Right renal pelvis (tissue), 4 donors: ENCODE results near the gene PPP3CA. TPM values are rescaled to one million over a fixed set of nuclear protein-coding genes. Genes with fewer than 3 reads are reported as not detected.
"Not testable (repeated sequence)": the region's sequence is repeated elsewhere in the genome, so short reads cannot be mapped to it uniquely, and the experiment has no call there.

Source experiments
- DNase-seq, 4 donors: peaks; one replicate each; pipeline ENCODE4 v3.0.0-alpha.2; 2013; ENCODE audit warnings: low read depth in 4 of 4, low spot score in 3 of 4, missing footprints in 1 of 4
- polyA plus RNA-seq, 4 donors: library from polyadenylated mRNA; unstranded; fragments of 120-200 nt; gene quantifications; one replicate each; pipeline ENCODE4 v1.2.1, GENCODE V29; 2013; ENCODE audit not compliant: insufficient read length in 4 of 4

The PPP3CA gene
- polyA plus RNA-seq, 4 donors = 38.4 to 51.1 (median 45.5) TPM

DNA sequence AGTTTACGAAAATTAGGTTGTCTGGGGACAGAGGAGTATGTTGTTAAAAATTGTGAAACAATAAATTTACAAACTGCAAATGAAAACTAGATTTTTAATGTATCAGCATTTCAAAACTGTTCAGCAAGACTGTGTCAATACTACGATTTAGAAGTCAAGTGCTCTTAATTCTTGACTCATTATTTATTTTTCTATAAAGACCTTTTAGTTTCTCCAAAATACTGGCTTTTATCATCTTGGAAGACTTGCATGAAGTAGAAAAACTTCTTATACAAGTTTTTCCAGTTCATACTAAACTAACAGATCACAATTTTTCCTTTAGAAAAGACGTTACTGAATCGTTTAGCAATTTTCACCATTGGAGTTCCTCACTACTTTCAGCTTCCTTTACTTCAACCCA is 231.4 kb downstream of the PPP3CA start:
- DNase-seq = no peak

DNA sequence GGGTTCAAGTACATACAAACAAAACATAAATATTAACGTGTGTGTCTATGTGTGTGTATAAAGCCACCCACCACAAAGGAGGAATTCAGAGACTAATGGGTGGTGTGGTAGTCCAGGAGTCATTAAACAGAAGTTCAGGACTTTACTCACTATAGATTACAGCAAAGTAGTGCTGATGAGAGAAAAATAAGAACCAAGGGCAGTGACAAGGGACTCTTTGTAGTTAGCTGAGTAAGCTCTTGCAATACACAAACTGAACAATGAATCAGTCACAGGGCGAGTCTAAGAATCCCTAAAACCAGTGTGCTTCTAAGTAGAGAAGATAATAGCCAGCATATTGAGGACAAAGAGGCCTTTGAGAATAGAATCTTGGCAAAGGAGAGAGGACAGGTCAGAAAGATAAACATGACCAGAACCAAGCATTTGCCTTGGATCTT is 232.4 kb downstream of the PPP3CA start:
- DNase-seq = no peak

DNA sequence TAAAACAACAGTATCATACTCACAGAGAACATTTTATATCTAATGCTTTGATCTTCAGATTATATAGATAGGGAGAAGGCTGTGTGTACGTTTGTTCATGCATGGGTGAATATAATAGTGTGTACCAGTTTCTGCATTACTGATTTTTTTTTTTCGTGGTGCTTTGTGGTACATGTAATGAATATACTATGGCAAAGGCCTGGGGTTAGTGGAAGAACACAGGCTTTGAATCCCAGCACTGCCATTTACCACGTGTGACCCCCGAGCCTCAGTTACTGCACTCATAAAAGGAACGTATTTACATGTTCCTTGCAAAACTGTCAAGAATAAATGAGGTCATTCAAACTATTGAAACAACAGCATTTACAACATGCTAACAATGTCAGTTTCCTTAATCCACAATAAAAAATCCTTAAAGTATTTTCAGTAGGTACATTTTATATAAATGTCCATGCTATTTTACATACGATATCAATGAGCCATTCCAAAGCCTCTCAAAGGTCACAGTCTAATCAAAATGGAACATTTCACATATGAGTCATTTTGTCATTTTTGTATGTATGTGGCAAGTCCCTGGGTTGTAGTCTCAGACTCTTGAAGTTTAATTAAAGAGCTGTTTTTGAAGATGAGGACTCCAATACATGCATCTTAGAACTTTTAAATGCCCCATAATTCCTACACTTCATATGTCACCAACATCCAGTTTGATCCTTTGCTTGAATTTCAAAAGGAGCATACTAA is 242.8 kb downstream of the PPP3CA start:
- no peak for DNase-seq

DNA sequence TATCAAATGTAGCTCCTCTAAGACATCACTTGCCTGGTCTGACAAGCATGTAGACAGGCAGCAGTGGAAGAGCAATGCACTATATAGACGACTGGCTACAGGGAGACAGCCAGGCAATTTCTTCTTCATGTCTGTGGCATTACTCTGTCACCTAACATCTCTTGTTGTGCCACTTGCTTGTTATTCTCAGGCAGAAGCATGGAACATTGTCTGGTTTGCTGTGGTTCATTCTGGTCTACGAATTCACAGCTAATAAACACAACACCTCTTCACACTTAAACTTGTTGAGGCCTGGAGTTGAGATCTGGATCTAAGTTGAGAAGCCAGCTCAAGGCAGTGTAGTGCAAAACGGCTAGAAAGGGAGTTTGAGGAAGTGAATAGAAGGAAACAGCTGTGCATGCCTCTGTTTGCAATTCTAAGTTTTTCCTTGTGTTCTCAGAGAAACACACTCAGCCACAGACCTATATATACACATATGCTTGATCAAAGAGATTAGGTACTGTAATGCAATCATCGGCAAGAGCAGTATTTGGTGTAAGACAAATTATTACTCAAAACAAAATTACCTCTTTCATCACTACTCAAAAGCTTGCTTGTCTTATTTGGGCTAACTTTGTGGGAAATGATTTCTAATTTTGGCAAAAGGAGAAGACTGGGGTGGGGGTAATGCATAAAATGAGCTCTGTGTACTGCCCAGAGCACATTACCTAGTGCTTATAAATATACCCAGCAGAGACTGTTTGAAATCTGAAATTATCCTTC is 243.8 kb downstream of the PPP3CA start:
- no peak for DNase-seq

DNA sequence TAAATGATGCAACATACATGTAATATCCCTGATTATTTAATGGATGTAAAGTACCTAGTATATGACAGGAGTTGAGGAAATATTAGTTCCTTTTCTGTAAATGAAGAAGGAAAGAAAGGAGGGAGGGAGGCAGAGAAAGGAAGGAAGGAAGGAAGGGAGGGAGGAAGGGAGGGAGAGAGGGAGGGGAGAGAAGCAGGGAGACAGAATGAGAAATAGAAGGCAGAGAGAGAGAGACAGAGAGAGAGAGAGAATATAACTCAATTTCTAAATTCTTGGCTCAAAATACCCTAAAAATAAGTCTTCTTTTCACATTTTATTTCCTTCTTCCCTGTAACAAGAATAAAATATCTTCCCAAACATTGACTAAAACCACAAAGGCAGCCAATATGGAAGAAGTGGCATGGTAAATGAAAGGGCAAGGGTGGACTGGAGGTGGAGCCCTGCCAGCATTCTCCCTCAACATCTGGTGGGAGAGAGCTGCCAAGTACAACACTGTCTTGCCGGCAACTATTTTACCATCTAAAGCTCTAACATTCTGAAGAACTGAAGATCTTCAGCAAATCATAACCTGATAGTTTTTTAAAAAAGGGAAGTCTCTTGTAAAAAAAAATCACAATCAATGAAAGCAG is 245.1 kb downstream of the PPP3CA start:
- no peak for DNase-seq

DNA sequence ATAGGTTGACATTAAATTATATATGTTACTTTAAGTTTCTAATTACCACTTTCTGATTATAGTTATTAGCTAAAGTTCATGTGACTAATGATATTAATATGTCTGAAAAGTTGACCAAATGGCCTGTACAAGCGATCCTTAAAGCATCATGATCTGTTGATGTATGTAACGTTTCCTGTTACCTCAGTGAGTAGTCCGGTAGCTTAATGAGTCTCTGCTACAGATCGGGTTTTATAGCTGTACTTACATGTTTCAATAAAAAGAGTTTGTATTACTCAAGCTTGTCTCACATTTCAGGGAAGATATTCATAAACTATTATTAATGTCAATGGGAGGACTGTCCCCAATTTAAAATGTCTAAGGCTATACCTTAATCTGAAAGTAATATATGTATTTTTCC is 246.3 kb downstream of the PPP3CA start:
- no peak for DNase-seq

DNA sequence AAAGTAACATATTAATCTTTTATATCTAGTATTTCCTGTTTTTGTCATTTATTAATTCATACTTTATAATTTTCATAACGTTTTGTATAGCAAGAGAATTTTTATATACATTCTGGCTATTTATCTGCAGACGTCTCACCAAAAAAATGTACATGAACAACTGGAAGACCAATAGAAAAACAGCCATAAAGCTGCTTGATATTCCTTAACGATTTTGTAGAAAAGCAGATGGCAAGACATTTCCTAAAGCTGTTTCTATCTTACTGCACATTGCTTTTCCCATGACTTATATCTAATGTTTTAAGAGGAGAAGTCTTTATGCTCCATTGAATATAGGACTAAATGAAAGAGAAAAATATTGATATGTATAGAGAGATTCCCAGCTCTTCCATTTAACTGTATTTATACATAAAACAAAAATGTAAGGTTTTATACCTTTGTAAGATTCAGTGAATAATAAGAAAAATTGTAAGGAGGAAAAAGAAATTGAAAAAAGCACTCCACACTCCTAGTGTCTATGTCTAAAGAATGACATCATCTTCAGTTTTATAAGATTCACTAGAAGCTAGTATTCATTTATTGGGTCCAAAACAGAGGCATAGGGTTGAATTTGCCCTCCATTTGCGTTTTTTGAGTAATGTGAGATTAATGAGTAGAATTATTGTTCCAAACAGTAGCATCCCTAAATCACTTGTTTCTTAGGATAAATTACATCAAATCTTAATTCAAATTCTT is 248.5 kb downstream of the PPP3CA start:
- DNase-seq = no peak

DNA sequence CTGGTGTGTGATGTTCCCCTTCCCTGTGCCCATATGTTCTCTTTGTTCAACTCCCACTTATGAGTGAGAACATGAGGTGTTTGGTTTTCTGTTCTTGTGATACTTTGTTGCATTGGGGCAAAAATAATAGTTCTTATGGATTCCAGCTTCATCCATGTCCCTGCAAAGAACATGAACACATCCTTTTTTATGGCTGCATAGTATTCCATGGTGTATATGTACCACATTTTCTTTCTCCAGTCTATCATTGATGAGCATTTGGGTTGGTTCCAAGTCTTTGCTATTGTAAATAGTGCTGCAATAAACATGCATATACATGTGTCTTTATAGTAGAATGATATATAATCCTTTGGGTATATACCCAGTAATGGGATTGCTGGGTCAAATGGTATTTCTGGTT is 254.7 kb downstream of the PPP3CA start:
- not testable (repeated sequence) for DNase-seq

DNA sequence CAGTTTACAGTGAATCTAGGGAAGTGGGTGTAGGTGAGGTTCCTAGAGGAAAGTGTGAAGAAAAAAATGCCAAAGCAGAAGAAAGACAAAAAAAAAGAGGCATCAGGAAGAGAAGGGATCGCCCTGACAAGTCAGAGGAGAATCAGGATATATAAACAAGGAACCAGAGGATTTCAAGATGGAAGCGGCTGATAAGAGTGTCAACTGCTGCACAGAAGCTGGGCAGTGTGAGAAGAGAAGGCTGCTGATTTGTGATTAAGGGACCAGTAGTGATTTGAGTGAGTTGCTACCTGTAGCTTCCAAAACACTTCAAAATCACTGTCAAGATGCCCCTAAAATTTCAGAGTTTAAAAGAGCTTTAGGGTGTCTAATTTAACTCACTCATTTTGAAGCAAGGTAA is 258.2 kb downstream of the PPP3CA start:
- no peak for DNase-seq

DNA sequence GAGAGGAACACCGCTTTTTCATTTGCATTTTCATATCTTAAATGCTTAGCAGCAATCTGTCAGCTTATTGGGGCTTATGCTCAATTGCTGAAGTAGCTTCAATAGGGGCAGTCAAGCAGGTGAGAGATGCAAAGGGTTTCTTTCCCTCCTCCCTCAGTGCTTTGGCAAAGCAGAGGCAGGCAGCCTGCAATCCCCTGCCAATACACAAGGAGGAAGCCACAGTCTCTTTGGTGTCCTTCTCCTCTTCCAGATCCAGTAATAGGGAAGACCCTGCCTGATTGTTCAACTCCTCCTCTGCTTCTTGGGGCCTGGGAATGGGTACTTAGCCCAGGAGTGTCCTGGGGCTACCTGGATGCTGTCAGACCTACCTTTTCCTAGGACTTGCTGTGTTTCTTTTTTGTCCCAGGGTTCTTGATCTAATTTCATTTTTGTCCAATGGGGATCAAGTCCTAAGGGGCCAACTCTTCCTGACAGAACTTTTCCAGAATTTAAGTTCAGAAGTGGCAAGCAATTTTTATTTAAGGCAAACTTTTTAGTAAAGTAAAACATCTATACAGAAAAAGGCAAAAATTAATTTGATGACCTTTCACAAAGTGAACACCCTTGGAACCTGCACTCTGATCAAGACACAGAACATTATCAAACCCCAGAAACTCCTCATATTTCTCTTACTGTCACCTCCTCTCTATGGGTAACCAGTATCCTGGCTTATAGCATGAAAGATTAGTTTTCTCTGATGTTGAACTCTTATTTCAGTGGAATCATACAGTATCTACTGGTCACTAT is 260.3 kb downstream of the PPP3CA start:
- no peak for DNase-seq

DNA sequence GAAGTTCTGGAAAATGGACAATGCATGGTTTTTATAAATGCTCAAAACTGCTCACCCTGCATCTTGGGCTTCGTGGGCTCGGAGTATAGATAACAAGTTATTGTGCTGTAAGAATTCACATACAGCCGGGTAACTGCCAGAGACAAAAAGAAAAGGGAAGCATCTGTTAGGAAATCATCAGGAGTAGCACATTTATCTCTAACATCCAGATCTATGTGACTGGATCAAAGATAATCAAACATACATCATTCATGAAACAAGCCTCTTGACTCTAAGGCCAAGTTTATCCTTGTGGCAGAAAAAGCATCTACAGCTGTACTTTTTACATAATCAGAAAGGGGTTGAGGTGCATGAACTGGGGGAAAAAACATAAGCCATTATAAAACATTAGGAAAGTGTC is 264.2 kb downstream of the PPP3CA start:
- no peak for DNase-seq

DNA sequence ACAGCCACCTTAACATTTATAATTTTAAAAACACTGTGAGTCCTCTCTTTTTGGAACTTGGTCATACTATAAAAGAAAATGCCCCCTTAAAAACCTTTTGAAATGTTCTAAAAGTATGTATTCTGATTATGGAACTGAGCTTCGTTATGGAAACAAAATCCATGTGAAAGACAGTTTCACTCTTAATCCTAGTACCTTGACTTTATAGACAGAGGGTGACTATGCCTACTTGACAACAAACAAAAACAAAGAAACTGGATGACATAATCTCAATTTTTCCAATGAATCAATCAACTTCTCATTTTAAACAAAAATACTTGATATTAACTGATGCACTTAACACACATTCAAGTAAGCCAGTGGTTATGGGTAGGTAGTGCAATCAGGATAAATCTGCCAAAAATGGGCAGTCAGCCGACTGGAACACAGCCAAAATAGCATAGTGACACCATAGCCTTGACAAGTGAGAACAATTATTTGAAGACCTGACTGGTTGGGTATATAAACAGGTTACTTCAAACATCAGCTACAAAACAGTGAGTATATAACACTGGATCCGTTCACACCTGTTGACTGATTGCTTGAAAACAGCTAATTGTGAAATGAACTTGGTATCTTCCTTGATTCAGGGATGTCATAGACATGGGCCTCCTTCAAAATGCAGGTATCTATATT is 265.5 kb downstream of the PPP3CA start:
- no peak for DNase-seq

DNA sequence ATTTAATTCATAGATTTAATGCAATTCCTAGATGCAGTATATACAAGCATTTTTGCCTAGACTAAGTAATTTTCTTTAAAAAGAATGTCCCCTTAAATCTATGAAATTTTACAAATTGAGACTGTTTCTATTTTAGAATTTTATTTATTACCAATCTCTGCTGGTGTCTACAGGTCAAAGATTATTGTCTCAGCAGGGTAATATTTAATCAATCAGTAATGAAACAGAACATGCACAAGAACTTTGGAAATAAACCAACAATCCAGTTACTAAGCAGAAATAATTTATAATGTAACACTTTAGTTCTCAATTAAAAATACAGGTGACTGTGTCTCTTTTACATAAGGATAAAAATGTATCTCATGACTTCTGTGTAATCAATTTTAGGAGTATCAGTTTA is 266.2 kb downstream of the PPP3CA start:
- no peak for DNase-seq

DNA sequence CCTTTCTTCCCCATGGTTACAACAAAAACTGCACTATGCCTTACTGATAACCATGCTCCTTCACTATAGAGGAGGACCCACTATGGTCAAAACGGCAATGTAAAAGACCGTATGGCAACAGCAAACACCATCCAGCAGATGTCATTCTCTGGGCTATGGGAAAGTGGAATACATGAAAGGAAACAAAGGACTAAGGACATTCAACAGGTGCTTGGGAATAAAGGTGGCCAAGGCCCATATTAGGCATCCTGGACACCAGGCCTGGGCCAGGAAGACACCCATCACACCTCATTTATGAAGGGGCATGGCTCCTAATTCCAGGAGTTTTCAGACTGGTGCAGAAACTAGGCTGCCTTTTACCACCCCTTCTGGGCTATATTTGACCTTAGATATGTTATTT is 268.4 kb downstream of the PPP3CA start:
- no peak for DNase-seq

DNA sequence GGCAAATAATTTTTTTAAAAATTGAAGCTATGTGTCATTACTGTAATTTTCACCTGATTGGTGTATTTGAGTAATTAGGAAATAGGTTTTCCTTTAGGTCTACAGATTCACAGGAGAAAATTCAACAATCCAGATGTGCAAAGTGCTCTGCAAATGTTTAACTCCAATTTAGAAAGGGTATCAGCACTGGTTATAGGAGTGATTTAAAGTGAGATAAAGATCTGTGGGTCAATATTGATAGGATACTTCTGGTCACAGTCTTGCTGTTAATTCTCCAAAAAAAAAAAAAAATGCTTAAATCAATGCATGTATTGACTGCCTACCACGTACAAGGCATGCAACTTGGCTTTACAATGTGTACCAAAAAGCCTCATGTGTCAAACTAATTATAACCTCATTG is 271.3 kb downstream of the PPP3CA start:
- DNase-seq = no peak

DNA sequence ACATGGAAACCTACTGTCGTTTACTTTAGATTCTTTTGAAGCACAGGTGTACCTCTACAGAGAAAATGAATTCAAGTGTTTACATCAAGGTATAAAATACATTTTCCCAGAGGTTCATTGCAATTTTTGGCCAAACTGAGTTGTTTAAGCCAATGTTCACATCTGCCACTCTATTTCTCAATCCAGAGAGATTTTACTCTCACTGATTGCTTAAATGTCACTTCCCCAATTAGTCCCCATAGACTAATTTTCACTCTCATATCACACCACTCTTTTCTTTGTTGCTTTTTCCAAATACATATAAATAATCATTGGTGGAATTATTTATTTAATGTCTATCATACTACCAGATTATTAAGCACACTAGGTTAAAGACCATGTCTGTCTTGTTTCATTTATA is 271.8 kb downstream of the PPP3CA start:
- DNase-seq = no peak

DNA sequence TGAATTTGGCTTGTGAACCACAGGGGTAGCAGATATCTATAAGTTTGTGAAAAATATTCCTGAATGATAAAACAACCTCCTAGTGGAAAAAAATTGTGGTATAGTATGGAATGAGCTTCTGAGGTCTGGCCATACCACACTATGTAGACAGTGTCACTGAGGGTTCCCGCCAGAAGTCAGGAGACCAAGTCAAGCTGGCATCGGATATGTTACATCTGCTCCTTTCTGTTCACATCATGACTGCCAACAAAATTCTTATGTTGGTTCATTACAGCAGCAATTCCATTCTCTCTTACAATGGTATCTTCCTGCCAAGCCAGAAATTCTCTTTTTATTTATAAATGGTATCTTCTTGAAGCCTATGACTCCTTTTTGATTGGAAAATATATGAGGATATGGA is 273.0 kb downstream of the PPP3CA start:
- DNase-seq = no peak

DNA sequence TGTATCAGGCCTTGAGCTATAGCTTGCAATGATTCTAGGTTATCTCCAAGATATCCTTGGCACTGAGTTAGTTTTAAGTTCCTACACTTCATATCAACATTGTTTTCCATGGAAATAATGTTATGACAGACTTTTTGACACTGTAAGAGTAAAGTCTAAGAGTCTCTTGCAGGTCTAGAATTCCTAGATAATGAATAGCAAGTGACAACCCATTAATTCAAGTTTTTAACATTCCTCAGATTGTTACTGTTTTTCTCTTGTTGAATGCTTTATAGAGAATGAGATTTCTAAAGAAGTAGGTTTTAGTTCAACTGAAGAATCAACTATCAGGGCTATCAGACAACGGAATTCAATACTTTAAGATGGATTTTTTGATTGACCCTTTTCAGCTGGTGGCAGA is 276.1 kb downstream of the PPP3CA start:
- no peak for DNase-seq

DNA sequence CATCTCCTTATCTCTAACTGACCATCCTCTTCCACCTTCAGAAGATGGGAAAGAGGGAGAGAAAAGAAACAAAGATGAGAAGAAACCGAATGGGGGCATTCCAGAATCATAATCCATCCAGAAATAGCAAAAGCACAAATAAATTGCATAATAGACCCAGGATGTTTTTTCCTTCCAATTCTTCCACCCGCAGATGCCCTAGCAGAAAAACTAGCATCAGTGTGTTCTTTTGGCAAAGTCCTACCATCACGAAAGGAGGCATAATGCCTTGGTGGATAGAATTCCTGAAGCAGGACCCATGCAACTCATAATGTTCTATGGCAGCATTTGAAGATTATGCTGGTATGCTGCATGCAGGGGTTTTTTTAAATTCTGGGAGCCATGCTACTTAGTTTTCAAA is 279.2 kb downstream of the PPP3CA start:
- DNase-seq = no peak

DNA sequence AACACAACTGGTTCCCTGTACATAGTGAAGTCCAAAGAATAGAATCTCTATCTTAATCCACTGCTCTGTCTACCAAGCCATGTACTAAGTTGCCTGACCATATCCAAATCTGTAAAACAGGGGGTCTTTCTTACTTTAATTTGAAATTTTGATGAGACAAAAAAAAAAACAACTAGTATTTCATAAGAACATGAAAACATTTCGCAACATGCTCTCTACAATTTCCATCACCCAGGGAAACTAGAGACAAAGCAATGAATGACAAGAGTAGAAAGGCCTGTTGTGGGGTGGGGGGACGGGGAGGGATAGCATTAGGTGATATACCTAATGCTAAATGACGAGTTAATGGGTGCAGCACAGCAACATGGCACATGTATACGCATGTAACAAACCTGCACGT is 279.9 kb downstream of the PPP3CA start:
- no peak for DNase-seq
